Prostate gland (tissue), 2 donors: ENCODE data around the gene EI24.

Experiments
- POLR2A ChIP-seq: fragments of 450-650 bp; IDR thresholded peaks from one replicate; pipeline ENCODE4 v1.6.1; 2016; ENCODE audit warnings: antibody characterized with exemption, mild to moderate bottlenecking
- POLR2AphosphoS5 ChIP-seq: sonication (generic); formaldehyde crosslinking; IDR thresholded peaks from one replicate; pipeline ENCODE4 v1.6.1; 2017; ENCODE audit warnings: antibody characterized with exemption
- TF ChIP-seq, protein P1 (sequence below), 4 experiments: fragments of 200-600 bp in 2 of 4; fragments of 450-650 bp in 2 of 4; sonication (generic) in 2 of 4; IDR thresholded peaks; 1 replicate in 3 of 4; 2 replicates in 1 of 4; pipeline ENCODE4 v1.5.1; 2016 to 2019; ENCODE audit warnings: antibody characterized with exemption in 4 of 4, mild to moderate bottlenecking in 2 of 4, moderate library complexity in 2 of 4

DNA sequence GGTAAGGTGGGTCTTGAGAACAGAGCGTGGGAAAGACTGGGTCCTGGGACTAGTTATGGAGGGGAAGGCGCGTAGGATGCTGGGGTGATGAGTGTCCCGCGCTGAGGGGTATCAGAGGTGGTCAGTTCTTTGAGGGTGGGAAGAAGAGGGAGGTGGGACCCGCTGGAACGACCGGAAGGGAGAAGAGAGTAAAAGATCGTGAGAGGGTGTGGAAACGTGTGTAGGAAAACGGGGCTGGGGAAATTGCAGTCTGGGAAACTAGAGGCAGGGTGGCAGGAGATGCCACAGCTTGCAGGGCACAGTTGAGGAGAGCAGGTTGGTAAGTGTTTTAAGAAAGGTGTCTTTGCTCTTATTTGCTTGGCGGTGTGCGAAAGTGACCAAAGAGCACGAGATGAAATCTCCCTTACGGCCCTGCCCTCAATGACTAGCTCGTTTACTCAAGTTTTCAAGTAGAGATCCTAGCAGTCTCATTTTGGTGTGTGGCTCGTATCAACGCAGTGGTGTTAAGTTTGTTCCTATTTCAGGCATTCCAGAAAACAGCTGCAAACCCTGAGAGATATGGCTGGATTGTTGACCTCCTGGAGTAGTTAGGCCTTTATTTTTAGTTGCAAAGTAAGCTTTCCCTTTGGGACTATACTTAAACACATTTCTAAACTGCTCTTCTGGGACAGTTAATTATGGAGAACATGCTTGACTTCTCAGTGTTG, 24.0 kb downstream of the EI24 start:
- TF ChIP-seq POLR2A (no peak), POLR2AphosphoS5 (no peak)
- TF ChIP-seq, protein P1, sequence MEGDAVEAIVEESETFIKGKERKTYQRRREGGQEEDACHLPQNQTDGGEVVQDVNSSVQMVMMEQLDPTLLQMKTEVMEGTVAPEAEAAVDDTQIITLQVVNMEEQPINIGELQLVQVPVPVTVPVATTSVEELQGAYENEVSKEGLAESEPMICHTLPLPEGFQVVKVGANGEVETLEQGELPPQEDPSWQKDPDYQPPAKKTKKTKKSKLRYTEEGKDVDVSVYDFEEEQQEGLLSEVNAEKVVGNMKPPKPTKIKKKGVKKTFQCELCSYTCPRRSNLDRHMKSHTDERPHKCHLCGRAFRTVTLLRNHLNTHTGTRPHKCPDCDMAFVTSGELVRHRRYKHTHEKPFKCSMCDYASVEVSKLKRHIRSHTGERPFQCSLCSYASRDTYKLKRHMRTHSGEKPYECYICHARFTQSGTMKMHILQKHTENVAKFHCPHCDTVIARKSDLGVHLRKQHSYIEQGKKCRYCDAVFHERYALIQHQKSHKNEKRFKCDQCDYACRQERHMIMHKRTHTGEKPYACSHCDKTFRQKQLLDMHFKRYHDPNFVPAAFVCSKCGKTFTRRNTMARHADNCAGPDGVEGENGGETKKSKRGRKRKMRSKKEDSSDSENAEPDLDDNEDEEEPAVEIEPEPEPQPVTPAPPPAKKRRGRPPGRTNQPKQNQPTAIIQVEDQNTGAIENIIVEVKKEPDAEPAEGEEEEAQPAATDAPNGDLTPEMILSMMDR (IDR thresholded peaks at IDR 0.05) = no peak
